Activated CD4-positive, CD25-positive, alpha-beta regulatory T cell treated with anti-CD3 and anti-CD28 coated beads, Interleukin-2, amount 50 U/mL, for 72 hours (primary cell): ENCODE results near the gene STUB1.

ENCODE experiments used
- DNase-seq: peaks from one replicate; pipeline ENCODE4 v3.0.0; 2021

Gene STUB1

DNA sequence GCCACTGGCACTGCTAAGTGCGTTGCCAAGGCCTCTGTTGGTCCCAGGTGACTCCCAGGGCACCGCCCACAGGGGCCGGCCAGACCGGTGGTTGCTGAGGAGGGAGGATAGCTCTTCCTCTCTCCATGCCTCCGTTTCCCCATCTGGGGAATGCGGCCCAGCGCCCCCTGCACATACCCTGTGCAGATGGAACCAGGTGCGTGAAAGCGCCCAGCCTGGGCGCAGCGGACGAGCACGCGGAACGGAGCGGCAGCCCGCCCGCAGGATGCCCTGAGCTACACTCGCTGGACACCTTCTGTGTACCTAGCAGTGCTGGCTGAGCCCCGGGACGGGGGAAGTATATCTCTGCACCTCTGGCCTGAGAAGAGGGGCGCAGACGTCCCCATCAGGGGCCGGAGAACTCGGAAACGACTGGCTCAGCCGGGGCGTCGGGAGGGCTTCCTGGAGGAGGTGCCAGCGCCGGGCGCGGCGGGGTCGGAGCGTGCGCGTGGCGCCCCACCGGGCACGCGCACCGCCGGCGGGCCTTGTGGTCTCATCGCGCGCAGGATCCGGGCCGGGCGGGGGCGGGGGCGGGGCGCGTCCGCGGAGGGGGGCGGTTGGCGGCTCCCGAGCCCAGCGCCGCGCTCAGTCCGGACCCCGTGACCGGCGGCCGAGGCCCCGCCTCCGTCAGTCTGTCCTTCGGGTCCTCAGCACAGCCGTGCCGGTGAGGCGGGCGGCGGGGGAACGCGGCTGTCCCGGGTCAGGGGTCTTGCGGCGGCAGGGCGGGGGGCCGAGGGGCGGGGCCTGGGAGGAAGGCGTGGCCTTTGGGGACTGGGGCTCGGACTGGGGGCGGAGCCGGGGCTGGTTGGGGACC, 46.5 kb downstream of the STUB1 start, which contains the start of the genes CCDC78 and HAGHL:
Gene CCDC78 (minus strand): TSS at position 6 of the 853 bp plus-strand sequence. CDS start 76 bp downstream, outside the sequence.
Gene HAGHL (plus strand): TSS at position 669 of the 853 bp plus-strand sequence. CDS start 404 bp downstream, outside the sequence.
- DNase-seq = peak; percentile 67

DNA sequence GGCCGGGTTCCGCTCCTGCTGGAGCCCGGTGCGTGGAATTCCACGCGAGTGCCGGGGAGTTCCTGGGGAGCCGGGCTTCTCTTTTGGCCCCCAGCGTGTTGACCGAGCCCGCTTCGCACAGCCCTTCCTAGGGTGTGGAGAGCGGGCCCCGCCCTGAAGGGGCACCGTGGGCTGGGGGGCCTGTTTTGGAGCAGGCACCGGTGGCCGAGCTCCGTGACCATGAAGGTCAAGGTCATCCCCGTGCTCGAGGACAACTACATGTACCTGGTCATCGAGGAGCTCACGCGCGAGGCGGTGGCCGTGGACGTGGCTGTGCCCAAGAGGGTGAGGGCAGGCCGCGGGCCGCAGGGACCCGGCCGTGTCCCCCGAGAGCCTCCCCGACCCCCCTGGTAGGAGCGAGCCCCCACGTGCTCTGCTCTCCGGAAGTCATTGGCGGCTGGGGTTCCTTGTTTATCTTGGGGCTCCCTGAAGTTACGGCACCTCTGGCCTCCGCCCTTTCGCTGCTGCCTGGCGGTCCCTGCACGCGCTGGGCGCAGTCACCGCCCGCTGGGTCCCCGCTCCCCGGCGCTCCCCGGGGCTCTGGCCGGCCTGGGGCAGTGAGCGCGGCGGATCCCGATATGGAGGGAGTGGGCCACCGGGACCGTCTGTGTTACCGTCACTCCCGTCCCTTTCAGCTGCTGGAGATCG, 47.2 kb downstream of the STUB1 start:
- peak; percentile 49 for DNase-seq

DNA sequence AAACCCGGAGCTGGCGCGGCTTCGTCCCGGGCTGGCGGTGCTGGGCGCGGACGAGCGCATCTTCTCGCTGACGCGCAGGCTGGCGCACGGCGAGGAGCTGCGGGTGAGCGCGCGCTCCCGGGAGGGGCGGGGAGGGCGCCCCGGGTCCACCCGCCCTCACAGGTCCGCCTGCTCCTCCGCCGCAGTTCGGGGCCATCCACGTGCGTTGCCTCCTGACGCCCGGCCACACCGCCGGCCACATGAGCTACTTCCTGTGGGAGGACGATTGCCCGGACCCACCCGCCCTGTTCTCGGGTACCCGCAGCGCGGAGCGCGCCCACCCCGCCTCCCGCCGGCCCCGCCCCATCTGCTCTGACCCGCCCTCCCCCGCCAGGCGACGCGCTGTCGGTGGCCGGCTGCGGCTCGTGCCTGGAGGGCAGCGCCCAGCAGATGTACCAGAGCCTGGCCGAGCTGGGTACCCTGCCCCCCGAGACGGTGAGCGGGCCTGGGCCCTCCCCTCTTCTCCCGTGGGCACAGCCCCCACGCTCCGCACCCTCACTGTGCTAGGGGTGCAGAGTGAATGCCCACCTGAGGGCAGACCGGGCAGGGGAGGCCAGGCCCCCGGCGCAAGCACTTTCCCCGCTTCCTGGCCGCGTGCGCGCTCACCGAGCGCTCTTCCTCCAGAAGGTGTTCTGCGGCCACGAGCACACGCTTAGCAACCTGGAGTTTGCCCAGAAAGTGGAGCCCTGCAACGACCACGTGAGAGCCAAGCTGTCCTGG, 48.1 kb downstream of the STUB1 start:
- DNase-seq = peak; percentile 63

GRCh38 chr16:728890-729744, 48.9 kb downstream of the STUB1 start:
- DNase-seq = no peak

- DNase-seq = no peak
Observed at GRCh38 chr16:729768-730665, 49.8 kb downstream of the STUB1 start.

DNA sequence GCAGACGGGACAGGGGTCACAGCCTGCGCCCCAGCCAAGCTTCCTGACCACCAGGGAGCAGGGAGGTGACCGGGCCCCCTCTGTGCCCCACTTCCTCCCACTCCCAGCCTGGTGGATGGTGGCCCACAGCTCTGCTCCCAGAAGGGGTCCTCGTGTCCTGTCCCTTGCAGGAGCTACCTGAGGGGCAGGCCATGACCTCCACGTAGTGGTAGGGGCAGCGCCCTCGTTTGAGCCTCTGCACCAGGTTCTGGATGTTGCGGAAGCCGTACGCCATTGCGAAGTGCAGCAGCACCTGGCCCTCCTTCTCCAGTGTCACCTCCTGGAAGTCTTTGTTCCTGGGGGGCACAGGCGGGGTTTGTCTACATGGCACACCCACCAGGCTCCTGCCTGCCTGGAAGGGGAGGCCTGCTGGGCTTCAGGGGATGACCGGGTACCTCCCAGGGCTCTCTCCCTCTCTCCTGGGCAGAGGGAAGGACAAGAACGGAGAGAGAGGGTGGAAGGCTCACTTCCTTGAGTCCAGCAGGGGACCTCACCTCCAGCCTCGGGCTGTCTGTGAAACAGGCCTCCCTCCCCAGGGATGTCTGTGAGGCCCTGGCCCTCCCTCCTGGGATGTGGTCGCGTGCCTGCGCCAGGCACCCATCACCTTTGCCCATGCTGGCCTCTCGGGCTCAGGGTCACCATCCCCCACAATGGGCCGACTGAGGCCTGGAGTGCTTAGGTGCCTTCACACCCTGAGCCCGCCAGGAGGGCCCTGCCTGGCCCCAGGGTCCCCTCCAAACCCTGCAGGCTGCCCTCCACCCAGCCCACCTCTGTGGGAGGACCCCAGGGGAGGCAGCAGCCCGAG, 50.7 kb downstream of the STUB1 start:
- no peak for DNase-seq

- no peak for DNase-seq
Observed at GRCh38 chr16:732332-732731, 52.1 kb downstream of the STUB1 start.
